Lower leg skin (tissue), 3 donors: ENCODE data around the gene CCDC57.

Experiments used
- CTCF ChIP-seq, 3 donors: fragments of 450-650 bp; IDR thresholded peaks; one replicate each; pipeline ENCODE4 v1.5.1; 2016; ENCODE audit warnings: antibody characterized with exemption in 3 of 3, mild to moderate bottlenecking in 3 of 3, moderate library complexity in 2 of 3
- POLR2A ChIP-seq, 2 donors: fragments of 450-650 bp; IDR thresholded peaks; one replicate each; pipeline ENCODE4 v1.6.1; 2016 to 2017; ENCODE audit warnings: antibody characterized with exemption in 2 of 2, mild to moderate bottlenecking in 1 of 2, moderate library complexity in 1 of 2

DNA sequence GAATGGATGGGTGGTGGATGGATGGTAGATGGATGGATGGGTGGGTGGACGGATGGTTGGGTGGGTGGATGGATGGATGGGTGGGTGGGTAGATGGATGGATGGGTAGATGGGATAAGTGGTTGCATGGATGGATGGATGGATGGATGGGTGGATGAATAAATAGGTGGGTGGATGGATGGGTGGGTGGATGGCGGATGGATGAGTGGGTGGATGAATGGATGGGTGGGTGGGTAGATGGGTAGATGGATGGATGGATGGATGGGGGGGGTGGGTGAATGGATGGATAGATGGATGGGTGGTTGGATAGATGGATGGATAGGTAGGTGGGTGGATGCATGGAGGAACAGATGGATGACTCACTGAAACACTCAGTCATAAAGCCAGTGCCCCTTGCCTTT lies 63.6 kb downstream of the CCDC57 start:
- TF ChIP-seq POLR2A (IDR thresholded peaks at IDR 0.05) (no peak), CTCF (IDR thresholded peaks at IDR 0.05) (no peak)
